Measurements from ENCODE around the gene CRKL.

DNA sequence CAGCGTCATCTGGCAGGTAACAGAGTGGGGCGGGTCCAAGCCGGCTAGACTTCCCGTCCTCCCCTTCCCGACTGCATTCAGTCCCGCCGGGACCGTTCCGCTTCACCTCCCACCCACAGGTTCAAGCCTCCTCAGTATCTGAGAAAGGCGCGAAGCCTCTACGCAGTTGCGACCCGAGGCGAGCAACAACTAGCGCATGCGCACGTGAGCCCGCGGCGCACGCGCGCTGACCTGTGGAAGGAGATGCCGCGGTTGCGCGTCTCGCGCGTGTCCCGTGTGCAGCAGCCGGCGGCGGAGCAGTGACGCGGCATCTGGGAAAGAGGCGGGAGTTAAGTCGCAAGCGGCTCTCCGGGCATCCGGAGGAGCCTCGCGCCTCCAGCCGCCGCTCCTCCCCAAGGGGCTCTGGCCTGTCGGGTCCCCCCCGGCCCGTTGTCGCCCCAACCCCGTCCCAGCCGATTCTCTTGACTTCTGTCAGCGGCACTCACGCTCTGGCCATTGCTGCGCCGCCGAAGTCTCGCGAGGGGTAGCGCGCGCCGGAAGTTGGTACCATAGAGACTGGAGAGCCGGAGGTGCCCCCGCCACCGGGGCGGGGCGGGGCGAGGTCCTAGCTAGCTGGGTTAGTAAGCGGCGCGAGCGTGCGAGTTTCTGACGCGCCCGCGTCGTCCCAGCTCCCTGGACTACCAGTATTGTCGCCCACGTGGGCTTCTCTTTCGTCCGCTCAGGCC lies 84.6 kb downstream of the CRKL start, which contains the start of gene THAP7:
- TF ChIP-seq, protein P1, sequence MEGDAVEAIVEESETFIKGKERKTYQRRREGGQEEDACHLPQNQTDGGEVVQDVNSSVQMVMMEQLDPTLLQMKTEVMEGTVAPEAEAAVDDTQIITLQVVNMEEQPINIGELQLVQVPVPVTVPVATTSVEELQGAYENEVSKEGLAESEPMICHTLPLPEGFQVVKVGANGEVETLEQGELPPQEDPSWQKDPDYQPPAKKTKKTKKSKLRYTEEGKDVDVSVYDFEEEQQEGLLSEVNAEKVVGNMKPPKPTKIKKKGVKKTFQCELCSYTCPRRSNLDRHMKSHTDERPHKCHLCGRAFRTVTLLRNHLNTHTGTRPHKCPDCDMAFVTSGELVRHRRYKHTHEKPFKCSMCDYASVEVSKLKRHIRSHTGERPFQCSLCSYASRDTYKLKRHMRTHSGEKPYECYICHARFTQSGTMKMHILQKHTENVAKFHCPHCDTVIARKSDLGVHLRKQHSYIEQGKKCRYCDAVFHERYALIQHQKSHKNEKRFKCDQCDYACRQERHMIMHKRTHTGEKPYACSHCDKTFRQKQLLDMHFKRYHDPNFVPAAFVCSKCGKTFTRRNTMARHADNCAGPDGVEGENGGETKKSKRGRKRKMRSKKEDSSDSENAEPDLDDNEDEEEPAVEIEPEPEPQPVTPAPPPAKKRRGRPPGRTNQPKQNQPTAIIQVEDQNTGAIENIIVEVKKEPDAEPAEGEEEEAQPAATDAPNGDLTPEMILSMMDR (conservative IDR thresholded peaks at IDR 0.05; ENCODE audit: low read length), result no peak
- no peak for TF ChIP-seq EZH2phosphoT487 (IDR thresholded peaks at IDR 0.05; ENCODE audit: borderline replicate concordance, low read depth, low read length)
